ENCODE results near the gene CUEDC1.

DNA sequence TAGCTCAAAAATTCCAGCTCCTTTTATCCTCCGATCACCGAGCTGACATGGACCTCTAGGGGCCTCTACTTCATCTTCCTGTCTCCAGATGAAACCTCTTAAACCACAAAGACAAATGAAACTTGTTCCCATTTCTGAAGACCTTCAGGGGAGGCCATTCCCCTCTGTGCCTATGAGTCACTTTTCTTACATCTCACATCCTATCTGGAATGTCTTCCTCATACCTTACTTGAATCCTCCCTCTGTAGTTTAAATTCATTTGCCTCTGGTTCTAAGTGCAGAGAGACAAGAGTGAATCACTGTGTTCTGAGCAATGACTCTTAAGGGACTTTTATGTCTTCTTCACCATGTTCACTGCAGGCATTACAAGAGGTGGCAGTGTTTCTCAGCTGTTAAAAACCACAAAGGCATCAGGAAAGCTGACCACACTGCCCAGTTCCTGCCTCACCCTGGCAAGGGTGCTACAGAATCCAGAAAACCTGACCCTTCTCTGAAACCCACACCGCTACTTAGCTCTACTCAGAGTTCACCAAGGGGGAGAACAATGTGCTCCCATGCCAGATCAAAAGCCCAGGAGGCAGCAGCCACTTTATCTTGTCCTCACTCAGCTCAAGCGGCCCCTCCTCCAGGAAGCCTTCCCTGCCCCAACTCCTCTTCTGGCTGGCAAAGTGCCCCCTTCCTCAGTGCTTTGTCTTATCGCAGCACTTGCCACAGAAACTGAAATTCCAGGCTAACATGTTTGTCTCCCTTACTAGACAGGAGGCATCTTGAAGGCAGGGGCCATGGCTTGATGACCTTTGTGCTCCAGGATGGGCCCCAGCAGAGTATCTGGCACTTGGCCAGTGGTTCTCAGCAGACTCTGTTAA, 6.4 kb downstream of the CUEDC1 start:
- TF ChIP-seq POLR2A (IDR thresholded peaks at IDR 0.05; ENCODE audit: low read length) (no peak), ZSCAN20 (CRISPR knock-in tag; IDR thresholded peaks at IDR 0.05) (no peak), ELK1 (IDR thresholded peaks at IDR 0.05; ENCODE audit: low read depth, low read length) (no peak), SMC3 (IDR thresholded peaks at IDR 0.05) (peak; percentile 59), CTCF (IDR thresholded peaks at IDR 0.05) (peak; percentile 45), MAZ (IDR thresholded peaks at IDR 0.05; ENCODE audit: borderline replicate concordance, low read depth, low read length) (no peak), HOXB5 (CRISPR knock-in tag; IDR thresholded peaks at IDR 0.05) (peak; percentile 50; the same call in 1 of the 2 replicates), RAD21 (conservative IDR thresholded peaks at IDR 0.05 in 1 of 2, IDR thresholded peaks at IDR 0.05 in 1 of 2) (peak; percentile 54 to 68), EP300 (IDR thresholded peaks at IDR 0.05) (peak; percentile 50 to 82; a peak in 2 of 5 replicates), MYC (IDR thresholded peaks at IDR 0.05; ENCODE audit: borderline replicate concordance, low read length) (no peak)
